GM18507 (cell line): Measurements from ENCODE around the gene CARMIL3.
A peak's percentile ranks its signal among the peaks of the same experiment; 100 is the strongest.

Source experiments
- DNase-seq: peaks from one replicate; pipeline ENCODE4 v3.0.0; 2011; ENCODE audit warnings: low read depth; ENCODE audit not compliant: insufficient read length; ENCODE audit errors: extremely low spot score
- FAIRE-seq: peaks from 2 replicates; lab custom pipeline; 2011; peaks lifted over from hg19 to GRCh38; lab: Jason Lieb, UNC

CARMIL3 gene

DNA sequence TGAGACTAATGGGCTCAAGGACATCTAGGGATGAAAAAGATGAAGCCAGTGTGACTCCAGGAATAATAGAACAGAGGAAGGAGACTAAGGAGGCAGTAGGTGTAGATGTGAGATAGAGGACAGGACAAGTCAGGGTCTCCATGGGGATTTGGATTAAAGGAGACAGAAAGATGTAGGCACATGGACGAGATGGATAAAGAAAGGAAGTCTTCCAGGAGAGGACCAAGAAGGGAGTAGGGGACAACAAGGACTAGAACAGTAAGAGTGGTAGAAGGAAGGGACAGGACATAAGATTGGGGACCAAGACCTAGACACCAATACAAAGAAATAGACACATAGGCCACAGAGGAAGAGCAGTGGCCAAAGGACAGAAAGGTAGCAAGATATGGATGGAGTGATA is 35.2 kb downstream of the CARMIL3 start:
- FAIRE-seq = no peak
- DNase-seq = no peak

DNA sequence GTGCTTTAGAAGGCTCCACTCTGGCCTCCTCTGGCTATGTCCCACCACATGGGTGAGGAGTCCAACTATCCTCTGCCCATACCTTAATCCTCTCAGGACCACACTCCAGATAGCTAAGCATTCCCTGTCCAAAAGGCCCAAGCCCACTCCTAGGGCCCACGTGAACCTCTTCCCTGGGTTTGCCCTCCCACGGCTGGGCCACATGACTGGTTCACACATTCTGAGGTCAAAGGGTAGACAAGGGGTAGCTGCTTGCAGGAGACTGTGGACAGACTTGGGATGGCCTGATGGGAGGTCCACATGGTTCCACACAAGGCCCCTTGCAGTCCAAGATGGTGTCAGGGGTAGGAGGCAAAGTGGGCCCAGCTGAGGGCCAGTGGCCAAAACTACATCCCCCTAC is 36.3 kb downstream of the CARMIL3 start:
- DNase-seq (no peak), FAIRE-seq (no peak)

DNA sequence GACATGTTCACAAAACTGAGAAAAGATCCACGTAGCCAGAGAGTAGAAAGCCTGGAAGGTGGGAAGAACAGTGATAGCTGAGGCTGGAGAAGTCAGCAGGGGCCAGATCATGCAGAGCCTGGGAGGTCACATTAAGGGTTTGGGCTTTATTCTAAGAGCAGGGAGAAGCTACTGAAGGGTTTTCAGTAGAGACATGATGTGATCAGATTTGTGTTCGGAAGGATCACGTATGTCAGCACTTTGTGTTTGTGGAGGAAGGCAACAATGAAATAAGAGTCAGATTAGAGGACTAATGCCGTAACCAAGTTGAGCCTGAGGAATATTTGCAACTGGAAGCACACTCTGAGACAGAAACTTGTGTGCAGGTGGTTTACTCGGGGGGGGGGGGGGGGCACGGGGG is 38.1 kb downstream of the CARMIL3 start:
- no peak for FAIRE-seq

DNA sequence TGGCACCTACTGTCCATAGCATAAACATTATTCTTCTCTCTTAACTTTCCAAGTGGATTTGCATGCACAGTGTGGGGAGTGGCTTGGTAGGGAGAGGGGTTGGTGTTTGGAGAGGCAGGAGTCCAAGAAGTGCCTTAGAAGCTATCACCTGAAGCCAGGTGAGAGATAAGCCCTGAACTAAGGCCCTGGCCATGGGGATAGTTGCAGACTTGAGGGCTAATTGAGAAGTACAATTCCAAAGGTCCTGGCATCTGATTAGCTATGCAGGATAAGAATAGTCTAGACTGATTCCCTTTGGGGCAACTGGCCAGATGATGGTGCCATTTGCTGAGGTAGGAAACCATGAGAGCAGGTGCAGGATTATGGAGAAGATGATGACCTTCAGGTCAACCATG is 40.3 kb downstream of the CARMIL3 start:
- FAIRE-seq (no peak), DNase-seq (no peak)

More for the DNA sequence above, 38.1 kb downstream of the CARMIL3 start:
- no peak for DNase-seq

DNA sequence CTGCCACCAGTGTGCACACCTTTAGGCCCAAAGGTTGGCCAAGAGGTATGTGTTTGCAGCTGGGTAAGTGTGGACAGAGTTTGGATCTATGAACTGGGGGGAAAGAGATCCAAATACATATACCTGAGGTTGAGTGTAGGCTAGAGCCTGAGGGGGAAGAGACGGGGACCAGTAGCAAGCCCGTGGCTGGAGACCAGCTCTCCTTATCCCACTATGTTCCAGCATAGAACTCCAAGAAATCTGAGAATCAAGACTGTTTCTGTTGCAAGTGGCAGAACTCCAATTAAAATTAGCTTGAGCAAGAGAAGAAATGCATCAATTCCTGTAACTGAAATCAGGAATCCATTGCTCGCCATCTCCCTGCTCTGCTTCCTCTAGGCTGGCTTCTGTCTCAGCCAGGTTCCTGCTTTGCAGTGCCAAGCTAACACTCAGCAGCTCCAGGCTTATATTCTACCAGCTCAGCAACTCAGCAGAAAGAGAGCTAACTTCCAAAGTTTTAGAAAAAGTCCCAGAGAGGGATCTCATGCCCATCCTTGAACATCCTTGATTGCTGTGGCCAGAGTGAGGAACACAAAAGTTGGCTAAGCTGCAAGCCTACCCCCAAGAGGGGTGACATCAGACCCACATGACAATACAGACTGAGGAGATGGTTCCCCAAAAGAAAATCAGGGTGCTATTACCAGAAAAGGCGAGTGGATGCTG is 40.8 kb downstream of the CARMIL3 start:
- DNase-seq = no peak
- FAIRE-seq = no peak

DNA sequence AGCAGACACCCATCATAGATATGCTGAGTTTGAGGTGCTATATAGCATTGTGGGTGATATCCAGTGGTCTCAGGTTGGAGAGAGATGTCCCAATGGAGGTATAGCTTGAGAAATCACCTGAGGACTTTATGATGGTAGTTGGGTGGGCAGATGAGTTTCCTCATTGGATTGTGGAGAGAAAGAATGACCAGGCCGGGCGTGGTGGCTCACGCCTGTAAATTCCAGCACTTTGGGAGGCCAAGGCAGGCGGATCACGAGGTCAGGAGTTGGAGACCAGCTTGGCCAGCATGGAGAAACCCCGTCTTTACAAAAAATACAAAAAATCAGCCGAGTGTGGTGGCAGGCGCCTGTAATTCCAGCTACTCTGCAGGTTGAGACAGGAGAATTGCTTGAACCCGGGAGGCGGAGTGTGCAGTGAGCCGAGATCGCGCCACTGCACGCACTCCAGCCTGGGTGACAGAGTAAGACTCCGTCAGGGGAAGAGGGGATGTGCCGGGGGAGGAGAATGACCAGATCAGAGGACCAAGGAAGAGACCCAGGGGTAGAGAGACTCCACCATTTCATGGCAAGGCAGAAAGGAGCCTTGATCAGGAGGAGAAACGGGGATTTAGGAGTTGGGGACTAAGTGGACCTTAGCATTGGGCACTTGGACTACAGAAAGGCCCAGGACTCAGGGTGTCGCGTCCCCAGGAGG is 41.5 kb downstream of the CARMIL3 start:
- DNase-seq (no peak), FAIRE-seq (no peak)

DNA sequence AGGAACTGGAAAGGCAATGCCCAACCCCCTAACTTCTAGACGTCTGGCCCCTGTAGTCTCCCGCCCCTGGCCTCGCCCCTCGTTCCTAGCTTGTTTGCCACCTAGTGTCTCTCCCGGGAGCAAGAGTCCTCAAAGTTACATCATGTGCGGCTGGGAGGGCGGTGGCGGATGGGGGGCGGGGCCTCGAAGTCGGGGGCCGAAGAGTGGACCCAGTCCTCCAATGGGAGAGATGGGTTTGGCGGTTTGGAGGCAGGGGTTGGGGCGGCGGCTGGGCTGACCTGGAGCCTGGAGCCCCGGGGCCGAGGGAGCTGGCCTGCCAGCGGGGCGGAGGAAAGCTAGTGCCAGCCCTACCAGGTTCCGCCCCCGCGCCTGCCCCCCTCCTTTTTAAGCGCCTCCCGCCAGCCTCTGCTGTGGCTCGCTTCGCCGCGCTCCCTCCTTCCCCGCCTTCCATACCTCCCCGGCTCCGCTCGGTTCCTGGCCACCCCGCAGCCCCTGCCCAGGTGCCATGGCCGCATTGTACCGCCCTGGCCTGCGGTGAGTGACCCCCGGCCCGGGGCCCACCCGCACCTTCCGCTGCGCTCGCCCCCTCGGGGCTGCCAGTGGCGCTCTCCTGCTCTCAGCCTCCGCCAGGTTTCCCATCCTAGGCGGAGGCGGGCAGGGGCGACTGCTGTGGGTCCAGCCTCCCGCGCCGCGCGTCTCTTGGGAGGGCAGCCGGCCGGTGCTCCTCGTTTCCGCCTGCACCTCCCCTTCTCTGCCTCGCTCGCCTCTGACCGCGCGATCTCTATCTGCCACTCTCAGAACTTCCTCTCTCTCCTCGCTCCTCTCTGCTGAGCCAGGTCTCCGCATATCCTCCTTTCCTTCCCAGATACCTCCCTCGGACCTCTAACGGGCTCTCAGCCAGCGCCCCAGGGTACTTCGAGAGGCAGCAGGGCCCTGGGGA is 42.4 kb downstream of the CARMIL3 start, which contains the start of gene PCK2:
PCK2 (plus strand) TSS at position 411 of the 940 bp plus-strand sequence; CDS start at position 506, 95 bp downstream.
- DNase-seq (peak; percentile 81), FAIRE-seq (peak; percentile 81)

DNA sequence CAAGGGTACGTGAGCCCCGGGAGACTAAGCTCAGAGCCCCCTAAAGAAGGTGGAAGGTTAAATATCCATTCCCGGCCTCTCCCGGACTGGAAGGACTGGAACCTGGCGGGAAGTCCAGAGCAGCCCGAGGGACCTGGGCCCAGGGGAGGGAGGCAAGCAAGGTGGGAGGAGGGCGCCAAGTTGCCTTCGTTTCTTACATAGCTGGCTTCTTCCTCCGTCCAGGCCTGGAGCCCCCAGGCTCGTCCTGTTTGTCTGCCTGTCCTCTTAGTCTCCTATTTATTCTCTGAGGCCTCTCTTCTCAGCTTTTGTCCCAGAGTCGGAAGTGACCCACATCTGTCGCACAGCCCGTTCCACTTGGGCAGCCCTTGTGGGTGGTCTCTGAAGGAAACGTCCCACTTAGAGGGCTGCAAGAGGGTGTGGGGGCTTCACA is 43.0 kb downstream of the CARMIL3 start:
- FAIRE-seq (no peak), DNase-seq (no peak)

DNA sequence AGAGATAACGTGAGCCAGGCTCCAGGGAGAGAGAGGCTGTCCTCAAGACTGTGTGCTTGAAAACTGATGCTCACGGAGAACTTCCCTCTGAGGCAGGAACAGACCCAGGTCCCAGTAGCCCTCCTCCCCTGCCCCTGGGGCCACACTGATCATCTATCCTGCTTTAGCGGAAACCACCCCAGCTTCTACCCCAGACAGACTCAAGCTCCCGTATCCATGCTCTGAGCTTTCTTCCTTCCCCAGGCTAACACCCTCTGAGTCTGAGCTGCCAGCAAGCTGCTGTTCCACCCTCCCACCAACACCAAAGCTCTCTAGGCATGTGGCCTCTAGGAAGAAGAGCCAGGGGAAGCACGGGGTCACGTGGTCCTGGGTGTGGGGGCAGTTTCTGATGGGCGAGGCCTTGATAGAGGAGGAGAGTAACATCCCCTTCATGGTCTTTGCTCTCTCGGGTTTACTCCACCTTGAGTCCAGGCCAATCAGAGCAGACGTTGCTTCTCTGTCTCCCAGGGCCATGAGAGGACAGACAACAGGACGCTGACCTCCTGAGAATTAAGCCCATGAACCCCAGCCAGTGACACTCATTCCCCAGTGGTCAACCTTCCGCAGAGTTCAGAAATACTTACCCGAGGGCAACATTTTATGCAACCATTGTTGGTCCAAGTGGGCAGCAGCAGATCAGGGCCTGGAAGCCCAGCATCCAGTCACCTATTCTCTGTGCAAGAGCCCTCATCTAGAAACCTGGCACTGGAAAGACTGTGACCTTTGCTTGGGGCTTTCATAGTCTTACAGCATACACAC is 43.7 kb downstream of the CARMIL3 start:
- FAIRE-seq = peak; percentile 99
- peak; percentile 87 for DNase-seq

DNA sequence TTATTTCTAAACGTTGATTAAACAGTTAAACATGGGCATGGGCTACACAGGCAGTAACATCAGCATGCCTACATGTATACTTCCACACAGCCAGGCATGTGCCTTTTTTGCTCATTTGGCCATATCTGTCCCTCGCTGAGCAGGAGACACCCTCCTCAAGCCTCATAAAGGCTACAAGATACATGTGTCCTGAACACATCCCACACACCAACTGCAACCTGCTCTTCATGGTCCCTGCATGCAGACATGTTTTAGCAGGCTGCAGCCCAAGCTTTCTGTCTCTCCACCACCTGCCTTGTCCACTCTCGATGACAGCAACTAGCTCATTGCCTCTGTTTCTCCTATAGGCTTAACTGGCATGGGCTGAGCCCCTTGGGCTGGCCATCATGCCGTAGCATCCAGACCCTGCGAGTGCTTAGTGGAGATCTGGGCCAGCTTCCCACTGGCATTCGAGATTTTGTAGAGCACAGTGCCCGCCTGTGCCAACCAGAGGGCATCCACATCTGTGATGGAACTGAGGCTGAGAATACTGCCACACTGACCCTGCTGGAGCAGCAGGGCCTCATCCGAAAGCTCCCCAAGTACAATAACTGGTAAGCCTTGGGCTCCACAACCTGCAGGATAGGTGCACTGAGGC is 44.9 kb downstream of the CARMIL3 start:
- FAIRE-seq = no peak
- DNase-seq = no peak

DNA sequence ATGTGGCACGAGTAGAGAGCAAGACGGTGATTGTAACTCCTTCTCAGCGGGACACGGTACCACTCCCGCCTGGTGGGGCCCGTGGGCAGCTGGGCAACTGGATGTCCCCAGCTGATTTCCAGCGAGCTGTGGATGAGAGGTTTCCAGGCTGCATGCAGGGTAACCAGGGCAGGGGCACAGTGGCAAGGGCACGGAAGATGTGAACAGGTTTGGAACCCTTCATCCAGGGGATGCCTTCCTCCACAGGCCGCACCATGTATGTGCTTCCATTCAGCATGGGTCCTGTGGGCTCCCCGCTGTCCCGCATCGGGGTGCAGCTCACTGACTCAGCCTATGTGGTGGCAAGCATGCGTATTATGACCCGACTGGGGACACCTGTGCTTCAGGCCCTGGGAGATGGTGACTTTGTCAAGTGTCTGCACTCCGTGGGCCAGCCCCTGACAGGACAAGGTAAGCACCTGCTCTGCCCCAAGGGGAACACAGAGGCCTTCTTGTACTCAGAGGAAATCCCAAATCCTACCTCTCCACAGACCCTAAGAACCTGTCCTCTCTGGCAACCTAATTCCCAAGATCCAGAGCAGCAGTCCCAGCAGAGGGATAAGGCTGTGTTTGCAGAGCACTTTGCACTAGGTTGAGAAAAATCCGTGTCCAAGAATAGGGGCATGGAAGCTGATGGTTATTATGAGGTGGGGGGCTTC is 46.6 kb downstream of the CARMIL3 start:
- no peak for FAIRE-seq
- DNase-seq = no peak

DNA sequence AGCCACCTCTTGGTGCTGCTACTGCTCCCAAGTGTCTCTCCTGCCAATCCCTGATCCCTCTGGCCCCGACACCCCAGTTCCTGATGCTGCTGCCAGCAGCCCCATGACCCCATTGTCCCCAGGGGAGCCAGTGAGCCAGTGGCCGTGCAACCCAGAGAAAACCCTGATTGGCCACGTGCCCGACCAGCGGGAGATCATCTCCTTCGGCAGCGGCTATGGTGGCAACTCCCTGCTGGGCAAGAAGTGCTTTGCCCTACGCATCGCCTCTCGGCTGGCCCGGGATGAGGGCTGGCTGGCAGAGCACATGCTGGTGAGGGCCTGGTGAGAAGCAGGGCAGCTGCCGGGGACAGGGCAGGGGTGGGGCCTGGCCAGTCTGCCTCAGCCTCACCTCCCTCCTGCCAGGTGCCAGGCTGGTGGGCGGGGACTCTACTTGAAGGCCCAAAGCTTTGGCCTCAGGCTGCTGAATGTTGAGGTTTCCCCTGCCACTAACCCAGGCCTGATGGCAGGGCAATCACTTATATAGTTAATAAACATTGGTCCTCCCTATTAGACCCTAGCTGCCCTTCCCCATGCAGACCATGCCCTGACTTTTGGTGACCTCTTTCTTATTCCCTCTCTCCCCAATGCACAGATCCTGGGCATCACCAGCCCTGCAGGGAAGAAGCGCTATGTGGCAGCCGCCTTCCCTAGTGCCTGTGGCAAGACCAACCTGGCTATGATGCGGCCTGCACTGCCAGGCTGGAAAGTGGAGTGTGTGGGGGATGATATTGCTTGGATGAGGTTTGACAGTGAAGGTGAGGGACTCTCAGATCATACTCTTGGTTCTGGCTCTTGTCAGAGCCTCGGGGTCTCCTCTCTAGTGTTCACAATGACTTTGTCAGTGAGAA is 47.4 kb downstream of the CARMIL3 start:
- FAIRE-seq (no peak), DNase-seq (no peak)

DNA sequence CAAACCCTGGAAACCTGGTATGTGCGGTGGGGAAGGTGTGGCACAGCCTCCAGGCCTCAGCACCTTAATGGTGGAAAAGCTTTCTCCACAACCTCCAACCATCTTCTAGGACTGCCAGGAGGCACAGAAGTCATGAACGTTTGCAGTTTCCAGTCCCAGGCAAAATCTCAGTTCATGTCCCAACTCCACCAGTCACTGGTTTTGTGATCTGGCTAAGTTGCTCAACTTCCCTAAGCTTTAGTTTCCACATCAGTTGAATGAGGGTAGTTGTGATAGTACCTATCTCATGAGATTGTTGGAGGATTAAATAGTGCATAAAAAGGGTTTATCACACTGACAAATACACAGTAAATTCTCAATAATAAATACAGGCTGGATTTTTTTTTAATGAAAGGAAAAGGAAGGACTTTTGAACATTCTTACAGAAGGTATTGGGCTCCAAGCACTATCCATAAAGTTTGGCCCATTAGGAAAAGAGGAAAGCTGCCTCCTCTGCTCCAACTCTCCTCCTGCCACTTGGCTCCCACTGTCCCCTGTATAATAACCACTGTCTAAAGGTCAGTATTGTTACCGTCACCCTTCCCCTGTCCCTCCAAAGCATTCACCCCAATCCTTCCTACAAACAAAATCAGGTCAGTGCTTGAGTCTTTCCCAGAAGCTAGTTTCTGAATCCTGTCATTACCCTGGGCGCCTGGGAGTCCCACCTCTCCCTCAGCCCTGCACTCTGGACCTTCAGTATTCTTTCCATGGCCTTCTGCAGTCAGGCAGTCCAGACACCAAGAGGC is 48.6 kb downstream of the CARMIL3 start:
- DNase-seq (no peak), FAIRE-seq (no peak)

DNA sequence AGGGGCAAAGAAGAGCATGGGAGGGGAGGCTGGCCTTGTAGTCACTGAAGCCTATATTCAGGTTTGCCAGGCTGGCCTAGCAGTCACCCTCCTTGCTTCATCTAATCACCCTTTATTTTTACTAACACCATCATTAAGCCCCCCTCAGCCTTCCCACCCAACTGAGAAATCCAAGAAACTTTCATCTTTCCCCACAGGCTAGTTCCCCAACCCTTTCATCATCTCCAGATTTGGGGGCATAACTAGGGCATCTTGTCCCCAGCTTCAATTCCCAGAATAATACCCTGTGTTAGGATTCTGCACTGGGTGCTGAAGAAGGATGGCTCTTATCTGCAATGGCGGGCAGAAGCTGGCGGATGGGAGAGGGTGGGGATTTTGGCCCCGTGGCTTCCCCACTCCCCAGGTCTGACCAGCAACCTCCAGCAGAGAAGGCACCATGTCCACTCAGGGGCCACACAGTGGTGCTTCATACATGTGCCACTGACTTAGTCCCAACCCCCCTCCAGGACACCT is 49.2 kb downstream of the CARMIL3 start:
- DNase-seq = no peak
- FAIRE-seq = no peak

DNA sequence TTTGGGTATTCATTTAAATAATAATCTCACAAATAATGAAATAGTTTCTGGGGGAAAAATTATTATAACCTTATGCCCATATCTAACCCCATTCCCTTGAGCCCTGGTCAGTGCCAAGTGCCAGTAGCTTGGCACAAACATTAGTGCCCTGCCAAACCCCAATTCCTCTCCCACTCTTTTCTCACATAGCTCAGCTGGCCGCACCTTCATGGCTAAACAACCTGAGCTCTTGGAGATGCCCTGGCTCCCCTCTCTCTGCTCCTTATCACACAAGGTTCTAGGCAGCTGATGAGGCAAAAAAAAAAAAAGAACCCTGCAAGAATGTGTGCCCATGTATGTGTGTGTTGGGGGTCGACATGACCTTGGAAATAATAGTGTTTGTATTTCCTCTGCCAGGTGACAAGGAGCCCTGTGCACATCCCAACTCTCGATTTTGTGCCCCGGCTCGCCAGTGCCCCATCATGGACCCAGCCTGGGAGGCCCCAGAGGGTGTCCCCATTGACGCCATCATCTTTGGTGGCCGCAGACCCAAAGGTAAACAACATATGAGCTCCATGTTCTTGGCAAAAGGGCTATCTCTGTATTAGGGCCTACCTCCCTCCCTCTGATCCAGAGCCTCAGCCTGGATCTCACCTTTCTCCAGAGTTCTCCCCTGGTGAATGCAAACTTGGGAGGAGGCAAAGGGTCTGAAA is 50.7 kb downstream of the CARMIL3 start:
- no peak for FAIRE-seq

DNA sequence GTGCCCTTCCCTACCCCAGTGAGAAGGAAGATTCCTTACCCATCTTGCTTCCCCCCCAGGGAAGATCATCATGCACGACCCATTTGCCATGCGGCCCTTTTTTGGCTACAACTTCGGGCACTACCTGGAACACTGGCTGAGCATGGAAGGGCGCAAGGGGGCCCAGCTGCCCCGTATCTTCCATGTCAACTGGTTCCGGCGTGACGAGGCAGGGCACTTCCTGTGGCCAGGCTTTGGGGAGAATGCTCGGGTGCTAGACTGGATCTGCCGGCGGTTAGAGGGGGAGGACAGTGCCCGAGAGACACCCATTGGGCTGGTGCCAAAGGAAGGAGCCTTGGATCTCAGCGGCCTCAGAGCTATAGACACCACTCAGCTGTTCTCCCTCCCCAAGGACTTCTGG is 51.6 kb downstream of the CARMIL3 start:
- no peak for DNase-seq
- no peak for FAIRE-seq

More for the DNA sequence above, 50.7 kb downstream of the CARMIL3 start:
- no peak for DNase-seq
